Right ventricle myocardium superior (tissue), 1 donor: ENCODE measurements around the gene ITPK1. TPM values are rescaled to one million over a fixed set of nuclear protein-coding genes. Genes with fewer than 3 reads are reported as not detected.

Experiments
- ATAC-seq: fragments of 200-7000 bp; cut with Tn5 transposase; one replicate; pipeline ENCODE4 v1.9.1; 2020; ENCODE audit warnings: mild to moderate bottlenecking; ENCODE audit not compliant: poor library complexity
- DNase-seq: peaks from one replicate; pipeline ENCODE4 v3.0.0-alpha.2; 2020
- intact Hi-C: fragments of 100-400 bp; cut with DNase I; formaldehyde crosslinking; loops from one replicate; pipeline ENCODE4 v1.11.2; 2022
- total RNA-seq: library from RNA; stranded (reverse); fragmentation: NEBNext Ultra II Directional; extraction: Animal tissue kit (Norgen Biotek cat#: 25700); gene quantifications from one replicate; pipeline ENCODE4 v1.2.1, GENCODE V29; 2021
- donor health status: DM: no; HTN: yes; CAD: no; lungs with severe emphysema.

The ITPK1 gene
- total RNA-seq, 1 donor from 2014 or later, result 115 TPM

- intact Hi-C loops, result loop anchor here (5.0 kb wide), 1 partner anchor 69 kb away; no protein-coding TSS in a partner anchor
- ATAC-seq (no peak), DNase-seq (no peak)
Measured at GRCh38 chr14:93040982-93041381, 74.7 kb downstream of the ITPK1 start.

- ATAC-seq, result peak; percentile 49
- intact Hi-C loops, result loop anchor here (5.0 kb wide), 1 partner anchor 68 kb away; no protein-coding TSS in a partner anchor
- DNase-seq, result peak; percentile 66
Measured at GRCh38 chr14:93040443-93040842, 75.3 kb downstream of the ITPK1 start.

GRCh38 chr14:93039649-93040315, 75.9 kb downstream of the ITPK1 start:
- no peak for DNase-seq
- ATAC-seq, result peak; percentile 58
- intact Hi-C loops, result loop anchor here (5.0 kb wide), 1 partner anchor 67 kb away; no protein-coding TSS in a partner anchor

- DNase-seq (no peak), ATAC-seq (no peak)
- intact Hi-C loops, result no loop called here
Measured at GRCh38 chr14:93037351-93037750, 78.4 kb downstream of the ITPK1 start.

GRCh38 chr14:93036652-93037345, 78.9 kb downstream of the ITPK1 start:
- intact Hi-C loops, result no loop called here
- no peak for DNase-seq
- no peak for ATAC-seq

GRCh38 chr14:93035917-93036651, 79.6 kb downstream of the ITPK1 start:
- DNase-seq (no peak), ATAC-seq (peak; percentile 7)
- intact Hi-C loops, result no loop called here

GRCh38 chr14:93035585-93035916, 80.2 kb downstream of the ITPK1 start:
- ATAC-seq, result no peak
- intact Hi-C loops, result no loop called here
- DNase-seq, result no peak

GRCh38 chr14:93034671-93034994, 81.1 kb downstream of the ITPK1 start:
- intact Hi-C loops, result no loop called here
- DNase-seq (no peak), ATAC-seq (no peak)

- ATAC-seq, result peak; percentile 24
- intact Hi-C loops, result no loop called here
- no peak for DNase-seq
Measured at GRCh38 chr14:93033983-93034670, 81.6 kb downstream of the ITPK1 start.

- no peak for ATAC-seq
Measured at GRCh38 chr14:93033084-93033982, 82.4 kb downstream of the ITPK1 start.

GRCh38 chr14:93032421-93032936, 83.2 kb downstream of the ITPK1 start:
- peak; percentile 3 for ATAC-seq
- intact Hi-C loops, result no loop called here
- DNase-seq, result peak; percentile 60

More at GRCh38 chr14:93033084-93033982, 82.4 kb downstream of the ITPK1 start:
- intact Hi-C loops, result no loop called here
- DNase-seq, result no peak

- intact Hi-C loops, result no loop called here
- no peak for ATAC-seq
- no peak for DNase-seq
Measured at GRCh38 chr14:93031505-93032315, 84.0 kb downstream of the ITPK1 start.

GRCh38 chr14:93030761-93031160, 85.0 kb downstream of the ITPK1 start:
- intact Hi-C loops, result no loop called here
- ATAC-seq (no peak), DNase-seq (no peak)

GRCh38 chr14:93029911-93030508, 85.7 kb downstream of the ITPK1 start:
- DNase-seq, result no peak
- ATAC-seq, result no peak
- intact Hi-C loops, result no loop called here

- intact Hi-C loops, result no loop called here
- ATAC-seq (no peak), DNase-seq (no peak)
Measured at GRCh38 chr14:93029417-93029816, 86.3 kb downstream of the ITPK1 start.

- intact Hi-C loops, result no loop called here
- no peak for ATAC-seq
- DNase-seq, result no peak
Measured at GRCh38 chr14:93028724-93029076, 87.0 kb downstream of the ITPK1 start.
